Natural killer cell (primary cell): Measurements from ENCODE around the gene PRDX1. TPM values are rescaled to one million over a fixed set of nuclear protein-coding genes. Genes with fewer than 3 reads are reported as not detected.
A peak's percentile ranks its signal among the peaks of the same experiment; 100 is the strongest.
"Not testable (repeated sequence)": the region's sequence is repeated elsewhere in the genome, so short reads cannot be mapped to it uniquely, and the experiment has no call there.

ENCODE experiments used
- ATAC-seq, 3 donors: fragments of 150-1000 bp in 2 of 3; fragments of 200-7000 bp in 1 of 3; cut with Tn5 transposase; 1 replicate in 1 of 3; 2 replicates in 2 of 3; pipeline ENCODE4 v1.10.0; 2021; ENCODE audit warnings: mild to moderate bottlenecking in 2 of 3, moderate library complexity in 2 of 3
- DNase-seq, 2 donors: peaks; one replicate each; pipeline versions ENCODE4 v3.0.0 to v3.0.0-alpha.2; 2013 to 2021; ENCODE audit warnings: mixed read lengths in 1 of 2
- H3K27ac ChIP-seq: one replicate; pipeline ENCODE4 v1.5.1; 2013; ENCODE audit warnings: mild to moderate bottlenecking, low read length
- H3K27me3 ChIP-seq: one replicate; pipeline ENCODE4 v1.6.1; 2013; ENCODE audit warnings: low read length; ENCODE audit not compliant: control insufficient read depth, insufficient read depth
- H3K36me3 ChIP-seq: one replicate; pipeline ENCODE4 v1.6.1; 2013; ENCODE audit warnings: low read length; ENCODE audit not compliant: control insufficient read depth, insufficient read depth
- H3K4me1 ChIP-seq: one replicate; pipeline ENCODE4 v1.6.1; 2013; ENCODE audit warnings: low read length; ENCODE audit not compliant: control insufficient read depth, insufficient read depth
- H3K4me3 ChIP-seq: one replicate; pipeline ENCODE4 v1.5.1; 2013; ENCODE audit warnings: low read length
- H3K9me3 ChIP-seq: one replicate; pipeline ENCODE4 v1.6.1; 2013; ENCODE audit warnings: low read length; ENCODE audit not compliant: control insufficient read depth, insufficient read depth
- H3K27ac Mint-ChIP-seq, 2 donors: one replicate each; pipeline ENCODE4 v1.8.0; 2022; ENCODE audit warnings: mild to moderate bottlenecking in 2 of 2, mixed read lengths in 2 of 2, moderate library complexity in 1 of 2
- H3K27me3 Mint-ChIP-seq, 2 donors: one replicate each; pipeline ENCODE4 v1.8.0; 2022; ENCODE audit warnings: low read depth in 2 of 2, mixed read lengths in 2 of 2
- H3K36me3 Mint-ChIP-seq: one replicate; pipeline ENCODE4 v1.8.0; 2022; ENCODE audit warnings: mixed read lengths
- H3K4me1 Mint-ChIP-seq, 2 donors: one replicate each; pipeline ENCODE4 v1.8.0; 2022; ENCODE audit warnings: mixed read lengths in 2 of 2
- H3K4me3 Mint-ChIP-seq: one replicate; pipeline ENCODE4 v1.8.0; 2022; ENCODE audit warnings: mild to moderate bottlenecking, moderate library complexity, mixed read lengths
- H3K9me3 Mint-ChIP-seq, 2 donors: one replicate each; pipeline ENCODE4 v1.8.0; 2022; ENCODE audit warnings: mixed read lengths in 2 of 2
- WGBS: methylation state at CpG from one replicate; pipeline ENCODE4 v1.1.7; 2013; ENCODE audit warnings: missing lambda C conversion rate; ENCODE audit not compliant: insufficient coverage; 5-methylcytosine and 5-hydroxymethylcytosine counted together
- intact Hi-C: fragments of 100-400 bp; cut with micrococcal nuclease; formaldehyde crosslinking; loops from one replicate; pipeline ENCODE4 v1.14.2; 2022
- total RNA-seq, 4 donors: library from RNA; stranded (reverse); fragments of 120-200 nt in 1 of 4; gene quantifications; one replicate each; pipeline versions ENCODE4 v1.2.3 to v1.2.4, GENCODE V29; 2013 to 2022
- TF ChIP-seq, protein P1 (sequence below): fragments of 200-600 bp; IDR thresholded peaks from one replicate; pipeline ENCODE4 v1.8.0; 2022; ENCODE audit warnings: antibody characterized with exemption

Gene PRDX1
- total RNA-seq, 3 donors from 2014 or later (not counting 1 experiment from before 2014, with no cell fraction given), result 24.8 to 39.1 (median 30.6) TPM

DNA sequence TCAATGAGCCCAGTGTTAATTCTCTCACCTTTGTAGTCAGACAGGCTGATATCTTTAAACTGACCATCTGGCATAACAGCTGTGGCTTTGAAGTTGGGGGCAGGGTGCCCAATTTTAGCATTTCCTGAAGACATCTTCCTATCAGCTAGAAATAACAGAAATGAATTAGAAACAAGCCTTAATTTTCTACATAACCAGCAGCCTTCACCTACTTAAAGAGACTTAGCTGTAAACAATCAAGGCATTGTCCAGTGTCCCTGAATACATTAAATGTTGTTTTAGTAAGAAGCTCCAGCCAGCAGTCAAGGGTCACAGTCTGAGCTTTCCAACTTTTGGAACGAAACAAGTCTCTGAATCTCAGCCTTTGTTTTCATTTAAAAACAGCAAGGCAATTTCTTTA lies 2.8 kb downstream of the PRDX1 start:
- TF ChIP-seq, protein P1, sequence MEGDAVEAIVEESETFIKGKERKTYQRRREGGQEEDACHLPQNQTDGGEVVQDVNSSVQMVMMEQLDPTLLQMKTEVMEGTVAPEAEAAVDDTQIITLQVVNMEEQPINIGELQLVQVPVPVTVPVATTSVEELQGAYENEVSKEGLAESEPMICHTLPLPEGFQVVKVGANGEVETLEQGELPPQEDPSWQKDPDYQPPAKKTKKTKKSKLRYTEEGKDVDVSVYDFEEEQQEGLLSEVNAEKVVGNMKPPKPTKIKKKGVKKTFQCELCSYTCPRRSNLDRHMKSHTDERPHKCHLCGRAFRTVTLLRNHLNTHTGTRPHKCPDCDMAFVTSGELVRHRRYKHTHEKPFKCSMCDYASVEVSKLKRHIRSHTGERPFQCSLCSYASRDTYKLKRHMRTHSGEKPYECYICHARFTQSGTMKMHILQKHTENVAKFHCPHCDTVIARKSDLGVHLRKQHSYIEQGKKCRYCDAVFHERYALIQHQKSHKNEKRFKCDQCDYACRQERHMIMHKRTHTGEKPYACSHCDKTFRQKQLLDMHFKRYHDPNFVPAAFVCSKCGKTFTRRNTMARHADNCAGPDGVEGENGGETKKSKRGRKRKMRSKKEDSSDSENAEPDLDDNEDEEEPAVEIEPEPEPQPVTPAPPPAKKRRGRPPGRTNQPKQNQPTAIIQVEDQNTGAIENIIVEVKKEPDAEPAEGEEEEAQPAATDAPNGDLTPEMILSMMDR, result no peak
- no peaks in the 10 kb centered on the region for H3K27me3 ChIP-seq
- H3K4me1 ChIP-seq, result peaks cover 28% of the 10 kb centered on the region
- H3K9me3 ChIP-seq, result no peaks in the 10 kb centered on the region
- H3K27ac ChIP-seq, result no peak overlapping the region
- H3K27ac Mint-ChIP-seq, result no peak overlapping the region
- H3K9me3 Mint-ChIP-seq, result no peaks in the 10 kb centered on the region
- ATAC-seq (no peak), DNase-seq (no peak)
- intact Hi-C loops, result no loop called here
- H3K4me3 Mint-ChIP-seq, result peak overlapping the region; percentile 40
- 18% methylated on average over 1 of the region's 1 CpG for WGBS
- H3K36me3 ChIP-seq, result peaks cover 30% of the 10 kb centered on the region
- H3K4me3 ChIP-seq, result no peak overlapping the region
- H3K36me3 Mint-ChIP-seq, result peaks cover 18% of the 10 kb centered on the region
- no peaks in the 10 kb centered on the region for H3K27me3 Mint-ChIP-seq
- peaks cover 29 to 41% of the 10 kb centered on the region in 2 donors for H3K4me1 Mint-ChIP-seq

DNA sequence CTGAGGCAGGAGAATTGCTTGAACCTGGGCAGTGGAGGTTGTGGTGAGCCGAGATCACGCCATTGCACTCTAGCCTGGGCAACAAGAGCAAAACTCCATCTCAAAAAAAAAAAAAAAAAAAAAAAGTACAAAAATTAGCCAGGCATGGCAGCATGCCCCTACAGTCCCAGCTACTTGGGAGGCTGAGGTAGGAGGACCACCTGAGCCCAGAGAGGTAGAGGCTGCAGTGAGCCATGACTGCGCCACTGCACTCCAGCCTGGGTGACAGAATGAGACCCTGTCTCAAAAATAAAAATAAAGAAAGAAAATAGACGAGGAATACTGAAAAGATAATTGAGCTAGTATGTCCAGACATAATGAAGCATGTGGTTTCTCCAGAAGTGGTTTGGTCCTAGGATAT lies 3.3 kb downstream of the PRDX1 start:
- H3K9me3 ChIP-seq, H3K27ac Mint-ChIP-seq, H3K27ac ChIP-seq, intact Hi-C loops, H3K9me3 Mint-ChIP-seq, ATAC-seq, H3K27me3 Mint-ChIP-seq, H3K27me3 ChIP-seq, H3K4me3 ChIP-seq, DNase-seq: not testable (repeated sequence)
- WGBS, result 86% methylated on average over 1 of the region's 4 CpGs
- peak overlapping the region; percentile 61 for H3K4me3 Mint-ChIP-seq
- peaks cover 18% of the 10 kb centered on the region for H3K36me3 Mint-ChIP-seq
- H3K4me1 Mint-ChIP-seq, result peaks cover 29 to 41% of the 10 kb centered on the region in 2 donors
- Histone ChIP-seq H3K36me3 (peaks cover 34% of the 10 kb centered on the region), H3K4me1 (peaks cover 28% of the 10 kb centered on the region)

DNA sequence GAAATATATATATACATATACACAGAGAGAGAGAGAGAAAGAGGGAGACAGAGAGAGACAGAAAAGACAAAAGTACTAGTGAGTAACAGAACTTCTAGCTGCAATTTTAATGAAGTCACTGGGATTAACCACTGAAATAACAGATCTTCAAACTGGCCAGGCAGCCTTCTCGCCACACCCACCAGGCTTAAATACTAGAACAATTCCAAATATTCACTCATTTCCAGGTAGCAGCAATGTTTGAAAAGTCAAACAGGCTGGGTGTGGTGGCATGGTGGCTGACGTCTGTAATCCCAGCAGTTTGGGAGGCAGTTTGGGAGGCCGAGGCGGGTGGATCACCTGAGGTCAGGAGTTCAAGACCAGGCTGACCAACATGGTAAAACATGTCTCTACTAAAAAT lies 5.2 kb downstream of the PRDX1 start:
- Histone ChIP-seq H3K4me3 (no peak overlapping the region), H3K27me3 (no peaks in the 10 kb centered on the region), H3K9me3 (no peaks in the 10 kb centered on the region), H3K4me1 (peaks cover 22% of the 10 kb centered on the region), H3K36me3 (peaks cover 44% of the 10 kb centered on the region), H3K27ac (no peak overlapping the region)
- H3K9me3 Mint-ChIP-seq, result no peaks in the 10 kb centered on the region
- H3K4me1 Mint-ChIP-seq, result peaks cover 17 to 22% of the 10 kb centered on the region in 2 donors
- TF ChIP-seq, protein P1, result no peak
- no peaks in the 10 kb centered on the region for H3K27me3 Mint-ChIP-seq
- no peak overlapping the region for H3K4me3 Mint-ChIP-seq
- ATAC-seq (no peak), DNase-seq (no peak)
- WGBS, result 96% methylated on average over 4 of the region's 4 CpGs
- H3K36me3 Mint-ChIP-seq, result peaks cover 18% of the 10 kb centered on the region
- intact Hi-C loops, result no loop called here
- no peak overlapping the region for H3K27ac Mint-ChIP-seq

DNA sequence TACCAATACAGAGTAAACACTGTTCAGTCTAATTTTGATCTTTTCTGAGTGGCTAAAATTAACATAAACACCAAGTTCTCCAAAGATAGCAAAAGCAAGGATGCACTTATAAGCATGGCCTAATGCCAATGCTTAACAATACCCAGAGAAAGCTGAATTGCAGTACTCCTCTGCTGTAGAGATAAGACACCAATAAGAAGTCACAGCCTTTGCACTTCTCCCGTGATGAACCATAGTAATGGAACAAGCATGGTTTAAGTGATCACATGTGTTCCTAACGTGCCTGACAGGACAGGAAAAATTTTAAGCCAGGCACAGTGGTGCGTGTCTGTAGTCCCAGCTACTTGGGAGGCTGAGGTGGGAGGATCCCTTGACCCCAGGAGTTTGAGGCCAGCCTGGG lies 5.6 kb downstream of the PRDX1 start:
- Histone ChIP-seq H3K9me3 (no peaks in the 10 kb centered on the region), H3K27ac (no peak overlapping the region), H3K4me3 (no peak overlapping the region), H3K27me3 (no peaks in the 10 kb centered on the region), H3K36me3 (peaks cover 48% of the 10 kb centered on the region), H3K4me1 (peaks cover 18% of the 10 kb centered on the region)
- H3K4me3 Mint-ChIP-seq, result no peak overlapping the region
- H3K27me3 Mint-ChIP-seq, result no peaks in the 10 kb centered on the region
- H3K27ac Mint-ChIP-seq, result no peak overlapping the region
- H3K36me3 Mint-ChIP-seq, result peaks cover 19% of the 10 kb centered on the region
- ATAC-seq (no peak), DNase-seq (no peak)
- no peaks in the 10 kb centered on the region for H3K9me3 Mint-ChIP-seq
- intact Hi-C loops, result no loop called here
- peaks cover 12 to 18% of the 10 kb centered on the region in 2 donors for H3K4me1 Mint-ChIP-seq
- WGBS, result 82% methylated on average over 3 of the region's 3 CpGs
- TF ChIP-seq, protein P1, result no peak

DNA sequence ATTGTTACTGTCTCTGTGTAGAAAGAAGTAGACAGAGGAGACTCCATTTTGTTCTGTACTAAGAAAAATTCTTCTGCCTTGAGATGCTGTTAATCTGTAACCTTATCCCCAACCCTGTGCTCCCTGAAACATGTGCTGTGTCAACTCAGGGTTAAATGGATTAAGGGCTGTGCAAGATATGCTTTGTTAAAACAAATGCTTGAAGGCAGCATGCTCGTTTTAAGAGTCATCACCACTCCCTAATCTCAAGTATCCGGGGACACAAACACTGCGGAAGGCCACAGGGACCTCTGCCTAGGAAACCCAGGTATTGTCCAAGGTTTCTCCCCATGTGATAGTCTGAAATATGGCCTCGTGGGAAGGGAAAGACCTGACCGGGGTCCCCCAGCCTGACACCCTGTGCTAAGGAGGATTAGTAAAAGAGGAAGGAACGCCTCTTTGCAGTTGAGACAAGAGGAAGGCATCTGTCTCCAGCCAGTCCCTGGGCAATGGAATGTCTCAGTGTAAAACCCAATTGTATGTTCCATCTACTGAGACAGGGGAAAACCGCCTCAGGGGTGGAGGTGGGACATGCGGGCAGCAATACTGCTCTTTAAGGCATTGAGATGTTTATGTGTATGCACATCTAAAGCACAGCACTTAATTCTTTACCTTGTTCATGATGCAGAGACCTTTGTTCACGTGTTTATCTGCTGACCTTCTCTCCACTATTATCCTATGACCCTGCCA lies 8.0 kb downstream of the PRDX1 start:
- H3K36me3 Mint-ChIP-seq, result peaks cover 25% of the 10 kb centered on the region

More for the DNA sequence above, 8.0 kb downstream of the PRDX1 start:
- ATAC-seq, H3K27ac Mint-ChIP-seq, H3K27me3 Mint-ChIP-seq, DNase-seq, H3K4me1 ChIP-seq, H3K9me3 ChIP-seq, H3K4me3 ChIP-seq, H3K27me3 ChIP-seq, H3K27ac ChIP-seq, intact Hi-C loops, H3K9me3 Mint-ChIP-seq, H3K4me1 Mint-ChIP-seq, H3K4me3 Mint-ChIP-seq: not testable (repeated sequence)
- 86% methylated on average over 7 of the region's 9 CpGs for WGBS
- H3K36me3 ChIP-seq, result peaks cover 68% of the 10 kb centered on the region
